GM21576 (cell line): ENCODE results near the gene NANP.

Experiments used
- ATAC-seq: cut with Tn5 transposase; IDR thresholded peaks from one replicate; pipeline ENCODE4 v1.9.1; 2021; ENCODE audit warnings: mild to moderate bottlenecking, moderate library complexity; ENCODE audit not compliant: unreplicated experiment

NANP gene

DNA sequence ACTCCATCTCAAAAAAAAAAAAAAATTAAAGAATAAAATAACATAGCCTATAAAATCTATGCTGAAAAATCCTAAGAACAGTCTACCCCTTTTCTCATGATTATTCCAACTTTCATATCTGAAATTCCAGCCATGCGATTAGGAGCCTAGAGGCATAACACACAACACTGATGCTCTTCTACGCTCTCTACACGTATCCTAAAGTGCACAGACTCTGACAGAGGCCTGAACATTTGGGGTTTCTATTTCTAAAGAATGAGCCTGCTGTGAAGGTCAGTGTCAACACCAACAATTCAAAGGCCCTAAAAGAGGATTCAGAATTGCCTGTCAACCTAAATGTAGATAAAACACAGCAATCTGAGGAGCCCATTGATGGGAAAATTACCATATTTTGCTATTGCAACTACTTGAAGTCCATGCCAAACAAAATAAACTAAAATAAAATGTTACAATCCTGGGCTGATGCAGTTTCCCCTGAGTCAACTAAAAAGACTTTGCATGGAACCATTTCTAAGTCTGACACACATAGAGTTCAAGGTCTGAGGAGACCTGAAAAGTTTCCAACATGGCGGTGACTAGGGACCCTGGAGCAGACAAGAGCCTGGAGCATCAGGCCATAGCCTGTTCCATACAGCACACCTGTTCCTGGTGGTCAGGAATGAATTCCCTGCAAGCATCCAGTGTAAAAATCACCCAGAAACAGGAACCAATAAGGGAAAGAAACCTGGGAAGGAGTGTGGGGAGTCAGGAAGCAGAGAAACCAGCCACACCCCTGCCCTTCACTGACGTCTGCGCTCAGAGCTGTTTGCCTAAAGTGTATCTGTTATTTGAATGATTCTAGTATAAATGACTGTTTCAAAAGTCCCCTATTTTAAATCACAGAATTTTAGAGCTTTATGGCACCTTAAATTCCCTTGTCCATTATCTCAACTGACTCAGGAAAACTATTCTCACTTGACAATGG lies 50.2 kb downstream of the NANP start:
- no peak for ATAC-seq

DNA sequence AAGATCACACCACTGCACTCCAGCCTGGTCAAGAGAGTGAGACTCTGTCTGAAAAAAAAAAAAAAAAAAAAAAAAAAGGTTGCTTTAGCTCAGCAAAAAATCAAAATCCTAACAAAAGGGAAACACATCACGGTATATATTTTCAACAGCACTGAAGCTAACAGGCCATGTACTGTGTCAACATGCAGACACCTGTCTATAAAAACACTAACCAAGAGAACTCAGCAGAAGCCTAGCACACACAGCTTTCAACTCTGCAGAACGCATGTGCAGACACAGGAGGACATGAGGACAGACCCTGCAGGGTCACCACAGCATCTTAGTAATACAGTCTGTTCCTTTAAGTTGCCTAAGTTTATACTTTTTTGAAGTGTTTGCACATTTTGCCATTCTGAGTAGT lies 52.0 kb downstream of the NANP start:
- ATAC-seq: no peak

DNA sequence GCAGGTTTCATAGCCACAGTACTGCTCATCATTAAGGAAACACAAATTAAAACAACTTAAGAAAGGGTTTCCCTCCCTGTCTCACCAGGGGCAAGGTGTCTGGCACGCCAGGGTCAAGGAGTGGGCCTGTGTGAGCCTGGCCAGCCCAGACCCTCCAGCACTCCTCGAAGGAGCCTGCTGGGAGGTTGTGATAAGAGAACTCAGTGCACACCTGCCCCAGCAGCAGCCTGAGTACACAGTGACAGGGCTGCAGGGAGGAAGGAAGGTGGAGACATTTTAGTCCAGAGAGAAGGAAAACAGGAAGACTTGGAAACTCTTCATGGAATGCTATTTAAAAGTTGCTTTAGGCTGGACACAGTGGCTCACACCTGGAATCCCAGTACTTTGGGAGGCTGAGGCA lies 52.6 kb downstream of the NANP start:
- ATAC-seq: no peak

DNA sequence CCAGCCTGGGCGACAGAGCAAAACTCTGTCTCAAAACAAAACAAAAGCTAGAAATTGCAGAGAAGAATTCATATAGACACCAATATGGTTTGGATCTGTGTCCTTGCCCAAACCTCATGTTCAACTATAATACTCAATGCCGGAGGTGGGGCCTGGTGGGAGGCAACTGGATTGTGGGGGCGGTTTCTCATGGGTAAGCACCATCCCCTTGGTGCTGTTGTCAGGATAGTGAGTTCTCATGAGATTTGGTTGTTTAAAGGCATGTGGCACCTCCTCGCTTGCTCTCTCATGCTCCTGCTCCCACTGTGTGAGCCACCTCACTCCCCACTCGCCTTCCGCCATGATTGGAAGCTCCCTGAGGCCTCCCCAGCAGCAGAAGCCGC lies 53.7 kb downstream of the NANP start:
- ATAC-seq: no peak

DNA sequence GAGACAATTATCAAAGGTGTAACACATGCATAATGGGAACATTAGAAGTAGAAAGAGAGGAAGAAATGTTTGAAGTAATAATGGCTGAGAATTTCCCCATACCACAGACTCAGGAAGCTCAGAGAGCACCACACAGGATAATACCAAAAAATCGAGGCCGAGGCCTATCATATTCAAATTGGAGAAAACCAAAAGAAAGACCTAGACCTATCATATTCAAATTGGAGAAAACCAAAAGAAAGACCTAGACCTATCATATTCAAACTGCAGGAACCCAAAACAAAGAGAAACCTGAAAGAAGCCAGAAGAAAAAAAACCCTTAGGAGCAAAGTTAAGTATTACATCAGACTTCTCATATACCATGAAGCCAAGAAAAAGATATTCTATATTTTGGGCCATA lies 56.5 kb downstream of the NANP start:
- ATAC-seq: no peak

DNA sequence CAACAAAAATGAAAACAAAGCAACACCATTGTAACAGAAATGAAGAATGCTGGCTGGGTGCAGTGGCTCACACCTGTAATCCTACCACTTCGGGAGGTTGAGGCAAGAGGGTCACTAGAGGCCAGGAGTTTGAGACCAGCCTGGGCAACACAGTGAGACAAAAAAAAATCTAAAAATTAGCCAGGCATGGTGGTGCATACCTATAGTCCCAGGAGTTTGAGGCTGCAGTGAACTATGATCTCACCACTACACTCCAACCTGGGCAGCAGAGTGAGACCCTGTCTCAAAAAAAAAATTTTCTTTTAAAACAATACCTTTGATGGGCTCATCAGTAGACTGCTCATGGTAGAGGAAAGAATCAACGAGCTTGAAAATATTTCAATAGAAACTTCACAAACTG lies 57.0 kb downstream of the NANP start:
- no peak for ATAC-seq

DNA sequence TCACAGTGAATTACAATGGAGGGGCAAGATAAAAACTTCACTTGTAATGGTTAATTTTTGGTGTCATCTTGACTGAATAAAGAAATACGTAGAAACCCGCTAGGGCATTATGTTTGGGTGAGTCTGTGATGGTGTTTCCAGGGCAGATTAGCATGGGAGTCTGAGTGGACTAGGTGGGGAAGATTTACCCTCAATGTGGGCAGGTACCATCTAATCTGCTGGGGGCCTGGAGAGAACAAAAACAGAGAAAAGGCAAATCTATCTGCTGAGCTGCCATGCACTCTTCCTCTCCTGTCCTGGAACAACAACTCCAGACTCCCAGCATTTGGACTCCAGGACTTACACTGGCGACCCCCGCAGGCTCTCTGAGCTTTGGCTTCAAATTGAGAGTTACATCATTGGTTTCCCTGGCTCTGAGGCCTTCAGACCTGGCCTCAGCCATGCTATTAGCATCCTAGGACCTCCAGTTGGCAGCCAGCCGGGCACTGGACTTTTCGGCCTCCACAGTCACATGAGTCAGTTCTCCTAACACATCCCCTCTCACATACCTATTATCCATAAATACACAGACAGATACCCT lies 58.1 kb downstream of the NANP start:
- ATAC-seq: no peak

DNA sequence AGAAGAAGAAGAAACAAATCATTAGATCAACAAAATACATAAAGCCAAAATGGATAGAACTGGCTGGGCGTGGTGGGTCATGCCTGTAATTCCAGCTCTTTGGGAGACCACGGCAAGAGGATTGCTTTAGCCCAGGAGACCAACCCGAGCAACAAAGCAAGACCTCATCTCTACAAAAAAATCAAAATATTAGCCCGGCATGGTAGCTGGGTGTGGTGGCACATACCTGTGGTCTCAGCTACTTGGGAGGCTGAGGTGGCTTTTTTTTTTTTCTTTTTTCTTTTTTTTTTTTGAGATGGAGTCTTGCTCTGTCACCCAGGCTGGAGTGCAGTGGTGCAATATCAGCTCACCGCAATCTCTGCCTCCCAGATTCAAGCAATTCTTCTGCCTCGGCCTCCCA lies 59.9 kb downstream of the NANP start:
- no peak for ATAC-seq

DNA sequence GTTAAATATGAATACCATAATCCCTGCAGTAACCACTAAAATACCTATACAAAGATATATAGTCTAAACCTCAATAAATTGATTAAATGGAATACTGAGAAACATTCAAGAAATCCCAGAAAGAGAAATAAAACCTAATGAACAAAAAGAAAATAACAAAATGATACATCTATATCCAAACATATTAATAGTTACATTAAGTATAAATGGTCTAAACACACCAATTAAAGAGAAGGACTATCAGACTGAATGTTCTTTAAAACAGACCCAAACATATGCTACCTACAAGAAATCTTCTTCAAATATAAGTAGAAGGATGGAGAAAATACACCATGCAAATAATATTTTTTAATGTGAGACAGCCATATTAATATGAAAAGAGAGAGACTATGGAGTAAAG lies 60.5 kb downstream of the NANP start:
- ATAC-seq: no peak
